SH-SY5Y (cell line): ENCODE data around the gene RALY.

ENCODE experiments used
- GATA2 ChIP-seq: IDR thresholded peaks from 2 replicates; pipeline ENCODE4 v1.6.1; 2011; ENCODE audit warnings: mild to moderate bottlenecking, low read depth, low read length
- GATA3 ChIP-seq: IDR thresholded peaks from 2 replicates; pipeline ENCODE4 v1.6.1; 2011; ENCODE audit warnings: low read depth, mild to moderate bottlenecking, low read length, moderate library complexity

The RALY gene

GRCh38 chr20:34083781-34084180 lies 90.1 kb downstream of the RALY start:
- TF ChIP-seq GATA2 (no peak), GATA3 (no peak)

- TF ChIP-seq GATA3 (no peak), GATA2 (no peak)
Measured at GRCh38 chr20:34084227-34084923, 90.7 kb downstream of the RALY start.

- no peak for TF ChIP-seq GATA3
- TF ChIP-seq GATA2 = no peak
Measured at GRCh38 chr20:34085544-34086040, 91.9 kb downstream of the RALY start.

- TF ChIP-seq GATA3 (no peak), GATA2 (no peak)
Measured at GRCh38 chr20:34088305-34089174, 94.8 kb downstream of the RALY start.

- TF ChIP-seq GATA2 (no peak), GATA3 (no peak)
Measured at GRCh38 chr20:34089175-34089479, 95.4 kb downstream of the RALY start.

GRCh38 chr20:34089655-34090345 lies 96.1 kb downstream of the RALY start:
- TF ChIP-seq GATA2 (no peak), GATA3 (no peak)

GRCh38 chr20:34090645-34091044 lies 96.9 kb downstream of the RALY start:
- TF ChIP-seq GATA2 = no peak
- no peak for TF ChIP-seq GATA3

GRCh38 chr20:34091637-34092200 lies 98.0 kb downstream of the RALY start:
- no peak for TF ChIP-seq GATA2
- TF ChIP-seq GATA3 = no peak

- TF ChIP-seq GATA2 (no peak), GATA3 (no peak)
Measured at GRCh38 chr20:34093895-34094294, 100.2 kb downstream of the RALY start.

- TF ChIP-seq GATA2 = no peak
Measured at GRCh38 chr20:34095825-34096224, 102.1 kb downstream of the RALY start.

- TF ChIP-seq GATA2 (no peak), GATA3 (no peak)
Measured at GRCh38 chr20:34096699-34097444, 103.2 kb downstream of the RALY start.

- no peak for TF ChIP-seq GATA2
- no peak for TF ChIP-seq GATA3
Measured at GRCh38 chr20:34098570-34098969, 104.9 kb downstream of the RALY start.

- TF ChIP-seq GATA2 (no peak), GATA3 (no peak)
Measured at GRCh38 chr20:34099675-34100074, 106.0 kb downstream of the RALY start.
